ELF-1 (cell line): ENCODE results near the gene RIMS3.
"Not testable (repeated sequence)": the region's sequence is repeated elsewhere in the genome, so short reads cannot be mapped to it uniquely, and the experiment has no call there.

Source experiments
- DNase-seq: peaks from one replicate; pipeline ENCODE4 v3.0.0-alpha.2; 2016; ENCODE audit warnings: low read depth, low spot score

RIMS3 gene

GRCh38 chr1:40665335-40666171, at the start of gene RIMS3:
Gene RIMS3, minus strand, starts transcription at chr1:40665682. Its CDS starts 23,757 bp downstream, at chr1:40641925.
- peak; percentile 60 for DNase-seq

- DNase-seq: no peak
Observed at GRCh38 chr1:40712997-40713396, 47.5 kb upstream of the RIMS3 start.

- DNase-seq: no peak
Observed at GRCh38 chr1:40712405-40712944, 47.0 kb upstream of the RIMS3 start.

GRCh38 chr1:40711465-40712404, 46.3 kb upstream of the RIMS3 start:
- DNase-seq: no peak

- DNase-seq: no peak
Observed at GRCh38 chr1:40710581-40711315, 45.3 kb upstream of the RIMS3 start.

GRCh38 chr1:40709802-40710278, 44.4 kb upstream of the RIMS3 start:
- DNase-seq: no peak

- DNase-seq: peak; percentile 96
Observed at GRCh38 chr1:40709100-40709801, 43.8 kb upstream of the RIMS3 start.

GRCh38 chr1:40708750-40709099, 43.2 kb upstream of the RIMS3 start:
- no peak for DNase-seq

GRCh38 chr1:40706626-40707025, 41.1 kb upstream of the RIMS3 start:
- no peak for DNase-seq

- DNase-seq: no peak
Observed at GRCh38 chr1:40704817-40705733, 39.6 kb upstream of the RIMS3 start.

- DNase-seq: no peak
Observed at GRCh38 chr1:40703316-40703715, 37.8 kb upstream of the RIMS3 start.

GRCh38 chr1:40702810-40703209, 37.3 kb upstream of the RIMS3 start:
- not testable (repeated sequence) for DNase-seq

- DNase-seq: no peak
Observed at GRCh38 chr1:40701684-40702083, 36.2 kb upstream of the RIMS3 start.

GRCh38 chr1:40699787-40700186, 34.3 kb upstream of the RIMS3 start:
- no peak for DNase-seq

GRCh38 chr1:40697436-40697835, 32.0 kb upstream of the RIMS3 start:
- DNase-seq: no peak

- no peak for DNase-seq
Observed at GRCh38 chr1:40696294-40696693, 30.8 kb upstream of the RIMS3 start.

- no peak for DNase-seq
Observed at GRCh38 chr1:40694353-40694874, 28.9 kb upstream of the RIMS3 start.

GRCh38 chr1:40693425-40693824, 27.9 kb upstream of the RIMS3 start:
- DNase-seq: no peak

- no peak for DNase-seq
Observed at GRCh38 chr1:40692429-40692895, 27.0 kb upstream of the RIMS3 start.
